ENCODE measurements around the gene LRMDA. TPM values are rescaled to one million over a fixed set of nuclear protein-coding genes. Genes with fewer than 3 reads are reported as not detected.

LRMDA gene
- total and polyA plus RNA-seq, 2 of the 8 experiments (the other 6 are each of a cell fraction or from before 2014, with no cell fraction given) = 0.86 to 2.8 TPM

- CTCF ChIA-PET (ENCODE audit: partially characterized antibody) = no interaction called here
- no peak overlapping the region for H3K56ac ChIP-seq (replicated peaks; ENCODE audit: insufficient read length, low read depth, low read length)
- H2AK5ac ChIP-seq (ENCODE audit: low read depth, low read length) = no peak overlapping the region
- FAIRE-seq (no peak), DNase-seq (ENCODE audit: low read depth in 1 of 2, low spot score in 2 of 2) (no peak)
- H3K4me3 ChIP-seq (ENCODE audit: extremely low read depth in 1 of 4, insufficient read depth in 2 of 4, low read depth in 3 of 4, low read length in 4 of 4) = no peak overlapping the region
- H3K36me3 ChIP-seq (ENCODE audit: control insufficient read depth in 2 of 4, insufficient read depth in 4 of 4, low read length in 3 of 4) = no peaks in the 10 kb centered on the region
- no peak overlapping the region for H2BK12ac ChIP-seq (ENCODE audit: low read depth, low read length)
- no peak overlapping the region for H4K5ac ChIP-seq (ENCODE audit: insufficient read length, low read depth, low read length)
- no peak overlapping the region for H3K4me2 ChIP-seq (ENCODE audit: insufficient read depth in 1 of 2, low read depth in 2 of 2, low read length in 2 of 2)
- H3K79me1 ChIP-seq (ENCODE audit: low read depth, low read length) = no peaks in the 10 kb centered on the region
- H3K9me3 ChIP-seq (ENCODE audit: insufficient read depth in 2 of 2, low read depth in 1 of 2, low read length in 1 of 2) = no peaks in the 10 kb centered on the region
- H3K27me3 ChIP-seq (replicated peaks in 1 of 4; ENCODE audit: control insufficient read depth in 3 of 4, extremely low read depth in 1 of 4, insufficient read depth in 3 of 4, low read length in 3 of 4) = no peaks in the 10 kb centered on the region
- POLR2A ChIA-PET (ENCODE audit: partially characterized antibody) = no interaction called here
- H3K4me1 ChIP-seq (replicated peaks in 1 of 4; ENCODE audit: control insufficient read depth in 3 of 4, insufficient read depth in 4 of 4, low read length in 3 of 4) = peaks cover 0 to 4% (median 0%) of the 10 kb centered on the region in 4 experiments; a peak in 2 of 7 replicates
- H3K23me2 ChIP-seq (ENCODE audit: low read depth, low read length) = no peaks in the 10 kb centered on the region
- H3K9ac ChIP-seq (replicated peaks in 1 of 4; ENCODE audit: extremely low read depth in 1 of 4, low read depth in 3 of 4, low read length in 3 of 4) = no peak overlapping the region
- no peak overlapping the region for H2BK15ac ChIP-seq (ENCODE audit: low read length)
- TF ChIP-seq CBX8 (IDR thresholded peaks at IDR 0.05; ENCODE audit: borderline replicate concordance, low read depth, low read length) (no peak), JUN (IDR thresholded peaks at IDR 0.05; ENCODE audit: low read depth, low read length) (no peak)
- no peak overlapping the region for H2AFZ ChIP-seq (ENCODE audit: low read length)
- H3K4ac ChIP-seq (replicated peaks; ENCODE audit: insufficient read length, low read depth, low read length) = no peak overlapping the region
- H4K20me1 ChIP-seq (replicated peaks in 1 of 2; ENCODE audit: control insufficient read depth in 1 of 2, insufficient read depth in 2 of 2, low read length in 2 of 2) = no peaks in the 10 kb centered on the region
- no peak overlapping the region for H3K14ac ChIP-seq (ENCODE audit: insufficient read length)
- H4K91ac ChIP-seq (replicated peaks; ENCODE audit: insufficient read length, low read length) = no peak overlapping the region
- H3K23ac ChIP-seq (ENCODE audit: insufficient read length) = no peak overlapping the region
- no peak overlapping the region for H2BK5ac ChIP-seq (ENCODE audit: low read depth, low read length)
- no peak overlapping the region for H3K18ac ChIP-seq (ENCODE audit: extremely low read depth, low read length)
- no peak overlapping the region for H3K27ac ChIP-seq (ENCODE audit: low read depth, low read length)
- no peak overlapping the region for H2BK20ac ChIP-seq (ENCODE audit: low read length)
- no peaks in the 10 kb centered on the region for H3K79me2 ChIP-seq (ENCODE audit: control insufficient read depth in 1 of 2, insufficient read depth in 2 of 2, low read length in 2 of 2)
- 85% methylated on average over 2 of the region's 2 CpGs; no CpG with 5 or more reads in 1 of the 2 experiments for WGBS, 2 experiments (ENCODE audit: extremely low coverage in 1 of 2, insufficient coverage in 1 of 2, insufficient read length in 1 of 2, insufficient replicate concordance in 2 of 2, low coverage in 1 of 2, low lambda C conversion rate in 2 of 2, missing lambda C conversion rate in 1 of 2)
- no peak overlapping the region for H4K8ac ChIP-seq (ENCODE audit: extremely low read depth, insufficient read depth, low read length)
- no peak overlapping the region for H2BK120ac ChIP-seq (replicated peaks; ENCODE audit: low read depth, low read length)
Measured at GRCh38 chr10:75929630-75930161, 498.3 kb downstream of the LRMDA start.
